Colonic mucosa (tissue), 4 donors: ENCODE measurements around the gene TRMT112. TPM values are rescaled to one million over a fixed set of nuclear protein-coding genes. Genes with fewer than 3 reads are reported as not detected.

Experiments used
- DNase-seq: peaks from one replicate; pipeline ENCODE4 v3.0.0-alpha.2; 2020
- H3K27ac ChIP-seq: fragments of 200-600 bp; one replicate; pipeline ENCODE4 v1.8.0; 2021
- H3K27me3 ChIP-seq: fragments of 200-600 bp; one replicate; pipeline ENCODE4 v1.8.0; 2021
- H3K36me3 ChIP-seq: fragments of 200-600 bp; one replicate; pipeline ENCODE4 v1.8.0; 2021
- H3K4me1 ChIP-seq: fragments of 200-600 bp; one replicate; pipeline ENCODE4 v1.8.0; 2021; ENCODE audit warnings: mild to moderate bottlenecking
- H3K4me3 ChIP-seq: fragments of 200-600 bp; one replicate; pipeline ENCODE4 v1.8.0; 2021
- H3K9ac ChIP-seq, 2 donors: one replicate each; pipeline ENCODE4 v1.7.0; 2013; ENCODE audit warnings: control low read depth in 2 of 2, low read depth in 2 of 2, low read length in 2 of 2
- H3K9me3 ChIP-seq: fragments of 200-600 bp; one replicate; pipeline ENCODE4 v1.8.0; 2021
- CTCF ChIP-seq: fragments of 200-600 bp; IDR thresholded peaks from one replicate; pipeline ENCODE4 v1.8.0; 2022; ENCODE audit warnings: antibody characterized with exemption, mild to moderate bottlenecking
- intact Hi-C: fragments of 100-400 bp; cut with DNase I; formaldehyde crosslinking; loops from one replicate; pipeline ENCODE4 v1.14.1; 2022
- microRNA-seq: library from miRNA; unstranded; fragments of <30 nt; microRNA quantifications from one replicate; pipeline ENCODE4, GENCODE V29; 2019
- total RNA-seq, 2 donors: library from RNA; stranded (reverse); fragmentation: NEBNext Ultra II Directional in 1 of 2; extraction: Animal tissue kit (Norgen Biotek cat#: 25700) in 1 of 2; gene quantifications; one replicate each; pipeline ENCODE4 v1.2.1, GENCODE V29; 2021
- donor health status: healthy.
- donor health status: DM: no; HTN: no; CAD: no.
- donor health status: DM: no; HTN: no; CAD: no.

TRMT112 gene
- total RNA-seq, 2 donors from 2014 or later: 75.9 to 184 TPM

DNA sequence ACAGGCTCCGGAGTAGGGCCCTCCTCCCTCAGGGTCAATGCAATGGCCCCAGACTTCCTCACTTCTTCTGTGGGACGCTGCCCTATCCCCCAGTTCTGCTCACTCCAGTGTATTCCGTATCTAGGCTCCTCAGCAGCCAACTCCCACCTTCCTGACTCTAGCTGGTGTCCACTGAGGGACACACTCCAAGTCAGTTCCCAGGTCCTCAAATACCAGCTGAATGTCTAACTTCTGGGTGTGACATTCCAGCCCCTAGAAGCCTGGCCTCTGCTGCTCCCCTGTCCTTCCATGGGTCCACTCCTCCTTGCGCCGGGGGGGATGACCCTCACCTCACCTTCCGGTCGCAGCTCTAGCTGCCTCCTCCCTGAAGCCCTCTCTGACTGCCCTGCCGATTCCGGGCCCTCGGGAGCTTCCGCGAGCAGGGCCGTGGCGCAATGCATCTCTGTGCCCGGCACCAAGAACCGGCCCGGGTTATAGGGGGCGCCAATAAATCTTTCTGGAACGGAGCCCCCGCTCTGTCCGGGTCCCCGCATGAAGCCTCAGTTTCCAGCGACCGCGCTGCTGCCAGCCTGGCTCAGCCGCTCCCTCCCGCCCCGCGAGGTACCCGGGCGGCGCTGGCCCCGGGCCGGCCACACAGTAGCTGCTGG, 48.3 kb downstream of the TRMT112 start:
- peak overlapping the region; percentile 98 for H3K27ac ChIP-seq
- H3K4me1 ChIP-seq: peaks cover 27% of the 10 kb centered on the region
- peak; percentile 71 for DNase-seq
- TF ChIP-seq CTCF: no peak
- no peaks in the 10 kb centered on the region for H3K27me3 ChIP-seq
- intact Hi-C loops: loop anchor here (2.0 kb wide), 1 partner anchor 34 kb away; no protein-coding TSS in a partner anchor
- no peaks in the 10 kb centered on the region for H3K9me3 ChIP-seq
- peaks cover 16% of the 10 kb centered on the region for H3K36me3 ChIP-seq
- H3K4me3 ChIP-seq: peak overlapping the region; percentile 67
- H3K9ac ChIP-seq: peak overlapping the region; percentile 80 to 94

DNA sequence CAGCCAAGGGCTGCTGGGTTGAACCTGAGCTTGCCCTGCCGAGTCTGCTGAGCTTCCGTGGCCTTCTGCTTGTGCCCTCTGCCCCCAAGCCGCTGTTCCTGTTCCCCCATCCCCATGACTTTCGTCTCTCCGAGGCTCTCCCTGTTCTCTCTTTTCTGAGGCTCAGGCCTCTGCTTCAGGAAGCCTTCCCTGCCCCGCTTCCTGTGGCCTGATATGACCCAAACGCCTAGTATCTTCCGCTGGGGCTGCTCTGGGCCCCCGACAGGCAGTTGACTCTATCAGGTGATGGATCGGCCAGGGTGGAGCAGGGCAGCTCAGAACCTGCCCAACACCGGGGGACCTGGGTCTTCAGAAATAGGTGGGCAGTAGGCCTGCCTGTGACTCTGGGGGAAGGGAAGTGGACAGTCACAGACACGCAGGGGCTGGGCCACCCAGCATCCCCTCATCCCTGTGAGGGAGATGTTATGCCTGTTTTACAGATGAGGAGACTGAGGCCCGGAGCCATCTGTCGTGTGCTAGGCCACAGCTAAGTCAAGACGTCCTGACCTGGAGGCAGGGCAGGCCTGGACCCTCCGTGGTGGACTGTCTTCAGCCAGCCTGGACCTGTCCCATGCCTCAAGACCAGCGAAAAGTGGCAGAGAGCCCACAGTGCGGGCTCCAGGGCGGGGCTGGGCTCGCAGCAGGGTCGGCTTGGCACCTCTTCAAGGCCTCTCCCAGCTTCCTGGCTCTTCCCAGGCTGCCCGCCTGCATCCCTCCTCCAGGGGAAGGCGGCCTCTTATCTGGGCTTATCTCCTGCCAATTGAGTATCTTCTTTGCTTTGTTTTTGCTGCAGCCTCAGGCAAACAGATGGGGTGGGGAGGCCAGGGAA, 49.1 kb downstream of the TRMT112 start:
- H3K4me1 ChIP-seq: peaks cover 24% of the 10 kb centered on the region
- H3K36me3 ChIP-seq: peaks cover 22% of the 10 kb centered on the region
- peak overlapping the region; percentile 80 to 94 for H3K9ac ChIP-seq

DNA sequence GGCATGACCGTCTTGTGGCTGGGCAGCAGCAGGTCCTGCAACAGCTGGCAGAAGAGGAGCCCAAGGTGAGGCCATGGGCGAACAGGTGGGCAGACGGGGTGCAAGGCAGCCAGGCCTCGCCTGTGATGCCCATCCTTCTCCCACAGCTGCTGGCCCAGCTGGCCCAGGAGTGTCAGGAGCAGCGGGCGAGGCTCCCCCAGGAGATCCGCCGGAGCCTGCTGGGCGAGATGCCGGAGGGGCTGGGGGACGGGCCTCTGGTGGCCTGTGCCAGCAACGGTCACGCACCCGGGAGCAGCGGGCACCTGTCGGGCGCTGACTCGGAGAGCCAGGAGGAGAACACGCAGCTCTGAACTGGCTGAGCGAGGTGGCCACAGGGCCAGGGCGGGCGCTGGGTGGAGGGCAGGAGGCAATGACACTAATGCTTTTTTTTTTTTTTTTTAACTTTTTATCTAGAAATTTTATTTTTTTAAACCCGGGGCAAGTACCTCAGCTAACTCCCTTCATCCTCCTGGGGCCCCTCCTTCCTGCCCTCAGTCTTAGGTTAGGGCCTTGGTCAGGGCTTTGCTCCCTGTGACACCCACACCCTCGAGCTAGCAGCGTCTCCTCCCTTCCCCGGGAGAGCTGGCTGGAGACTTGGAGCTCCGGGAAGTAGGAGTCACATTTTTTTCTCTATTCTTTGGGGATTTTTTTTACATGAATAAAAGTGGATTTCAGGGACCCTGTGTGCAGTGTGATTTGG, 50.0 kb downstream of the TRMT112 start:
- H3K9ac ChIP-seq: peak overlapping the region in 1 of 2 donors; percentile 94
- peak; percentile 60 for DNase-seq
- no peaks in the 10 kb centered on the region for H3K27me3 ChIP-seq
- peaks cover 22% of the 10 kb centered on the region for H3K36me3 ChIP-seq
- H3K27ac ChIP-seq: peak overlapping the region; percentile 98
- peaks cover 21% of the 10 kb centered on the region for H3K4me1 ChIP-seq
- no peak overlapping the region for H3K4me3 ChIP-seq
- no peaks in the 10 kb centered on the region for H3K9me3 ChIP-seq
- intact Hi-C loops: no loop called here
- no peak for TF ChIP-seq CTCF

More for the DNA sequence above, 49.1 kb downstream of the TRMT112 start:
- Histone ChIP-seq H3K9me3 (no peaks in the 10 kb centered on the region), H3K27me3 (no peaks in the 10 kb centered on the region), H3K27ac (peak overlapping the region; percentile 98), H3K4me3 (peak overlapping the region; percentile 67)
- peak; percentile 82 for DNase-seq
- intact Hi-C loops: loop anchor here (2.0 kb wide), 1 partner anchor 35 kb away; no protein-coding TSS in a partner anchor
- no peak for TF ChIP-seq CTCF

Small RNA genes lying within 50 kb of the gene (microRNA-seq; reads per million reads assigned to microRNA genes)
- 1.7 reads per million for gene MIR7155

Other genes with a start within 250 kb of the TRMT112 start
- gene MACROD1, start 151.4 kb downstream of the TRMT112 start, total RNA-seq: 10 to 100 TPM; 18.6 to 22.9 TPM
- 100 to 1,000 TPM in 1 of 2 donors, 10 to 100 TPM in 1; 95.5 to 232 TPM for gene STIP1, start 131.4 kb downstream of the TRMT112 start, total RNA-seq
- gene FERMT3, start 110.8 kb downstream of the TRMT112 start, total RNA-seq: 10 to 100 TPM; 10.9 to 16.6 TPM
- 10 to 100 TPM; 52.3 to 63.6 TPM for gene TRPT1, start 91.4 kb downstream of the TRMT112 start, total RNA-seq
- gene NUDT22, start 91.3 kb downstream of the TRMT112 start, total RNA-seq: 100 to 1,000 TPM; 110 to 168 TPM
- gene DNAJC4, start 87.0 kb downstream of the TRMT112 start, total RNA-seq: 10 to 100 TPM; 39.9 to 50.3 TPM
- 10 to 100 TPM; 25.9 to 59.5 TPM for gene VEGFB, start 83.0 kb downstream of the TRMT112 start, total RNA-seq
- 100 to 1,000 TPM in 1 of 2 donors, 10 to 100 TPM in 1; 71.7 to 104 TPM for gene FKBP2, start 76.5 kb downstream of the TRMT112 start, total RNA-seq
- 100 to 1,000 TPM; 113 to 234 TPM for gene PPP1R14B, start 70.6 kb downstream of the TRMT112 start, total RNA-seq
- gene PLCB3, start 66.0 kb downstream of the TRMT112 start, total RNA-seq: 100 to 1,000 TPM in 1 of 2 donors, 10 to 100 TPM in 1; 86.9 to 108 TPM
- gene BAD, start 32.9 kb downstream of the TRMT112 start, total RNA-seq: 10 to 100 TPM; 86.0 to 89.6 TPM
- gene GPR137, start 31.7 kb downstream of the TRMT112 start, total RNA-seq: 10 to 100 TPM; 36.0 to 58.8 TPM
- gene KCNK4, start 26.3 kb downstream of the TRMT112 start, total RNA-seq: not detected
- under 1 TPM in 1 of 2 donors, not detected in 1; 0.56 TPM for gene CATSPERZ, start 17.2 kb downstream of the TRMT112 start, total RNA-seq
- 100 to 1,000 TPM; 150 to 187 TPM for gene ESRRA, start 12.0 kb downstream of the TRMT112 start, total RNA-seq
- 100 to 1,000 TPM; 301 to 425 TPM for gene PRDX5, start 562 bp upstream of the TRMT112 start, total RNA-seq
- 10 to 100 TPM; 15.0 to 52.2 TPM for gene CCDC88B, start 22.6 kb upstream of the TRMT112 start, total RNA-seq
- 10 to 100 TPM; 28.9 to 59.1 TPM for gene RPS6KA4, start 41.6 kb upstream of the TRMT112 start, total RNA-seq
- gene SLC22A11, start 238.4 kb upstream of the TRMT112 start, total RNA-seq: not detected